AML-193 (cell line): Measurements from ENCODE around the gene SLC19A1.
"Not testable (repeated sequence)": the region's sequence is repeated elsewhere in the genome, so short reads cannot be mapped to it uniquely, and the experiment has no call there.

Experiments
- DNase-seq, 2 experiments: peaks; one replicate each; lab custom pipeline; 2025; lab: John Stamatoyannopoulos, UW

The SLC19A1 gene

DNA sequence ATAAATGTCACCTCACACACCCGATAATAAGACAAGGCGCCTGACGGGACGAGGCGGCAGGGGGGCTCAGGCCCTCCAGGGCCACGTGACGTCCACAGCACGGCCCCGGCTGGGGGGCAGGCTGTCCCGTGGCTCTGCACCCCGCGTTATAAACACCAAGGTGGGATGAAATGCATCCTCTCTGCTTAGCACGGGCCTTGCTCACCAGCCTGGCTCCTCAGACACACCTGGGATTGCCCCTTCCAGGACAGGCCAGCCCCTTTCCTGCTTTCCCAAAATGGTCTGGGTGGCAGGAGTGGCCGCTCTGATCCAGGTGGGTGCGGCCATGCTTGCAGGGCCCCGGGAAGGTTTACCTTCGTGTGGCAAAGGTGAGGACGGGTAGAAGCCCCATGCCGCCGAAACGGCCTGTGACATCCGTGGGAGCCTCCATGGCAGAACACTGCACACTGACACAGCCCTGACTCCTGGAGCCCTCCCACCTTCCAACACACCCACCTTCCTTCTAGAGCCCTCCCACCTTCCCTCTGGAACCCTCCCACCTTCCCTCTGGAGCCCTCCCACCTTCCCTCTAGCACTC lies 35.9 kb downstream of the SLC19A1 start:
- no peak for DNase-seq

DNA sequence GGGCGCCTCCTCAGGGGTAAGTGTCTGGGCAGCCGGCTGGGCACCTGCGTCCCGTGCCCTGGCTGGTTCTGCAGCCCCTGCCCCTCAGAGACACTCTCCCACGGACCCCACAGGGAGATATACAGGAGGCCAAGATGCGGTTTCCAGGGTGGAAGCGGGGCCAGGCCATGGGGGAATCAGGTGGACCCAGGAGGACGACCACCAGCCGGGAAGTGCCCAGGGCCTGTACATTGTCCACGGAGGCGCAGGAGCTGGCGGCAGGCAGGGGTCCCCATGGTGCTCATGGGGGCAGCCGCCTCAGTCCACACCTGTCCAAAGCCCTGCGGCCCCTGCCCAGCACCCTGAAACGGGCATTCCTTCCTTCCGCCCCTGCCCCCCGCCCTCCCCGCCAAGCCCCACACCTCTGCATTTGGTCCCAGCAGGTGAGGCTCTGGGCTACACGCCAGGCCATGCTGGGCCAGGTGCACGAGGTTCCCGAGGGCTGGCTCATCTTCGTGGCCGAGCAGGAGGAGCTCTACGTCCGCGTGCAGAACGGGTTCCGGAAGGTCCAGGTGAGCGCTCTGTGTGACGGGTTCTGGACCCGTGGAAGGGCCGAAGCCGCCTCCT lies 36.7 kb downstream of the SLC19A1 start:
- no peak for DNase-seq

DNA sequence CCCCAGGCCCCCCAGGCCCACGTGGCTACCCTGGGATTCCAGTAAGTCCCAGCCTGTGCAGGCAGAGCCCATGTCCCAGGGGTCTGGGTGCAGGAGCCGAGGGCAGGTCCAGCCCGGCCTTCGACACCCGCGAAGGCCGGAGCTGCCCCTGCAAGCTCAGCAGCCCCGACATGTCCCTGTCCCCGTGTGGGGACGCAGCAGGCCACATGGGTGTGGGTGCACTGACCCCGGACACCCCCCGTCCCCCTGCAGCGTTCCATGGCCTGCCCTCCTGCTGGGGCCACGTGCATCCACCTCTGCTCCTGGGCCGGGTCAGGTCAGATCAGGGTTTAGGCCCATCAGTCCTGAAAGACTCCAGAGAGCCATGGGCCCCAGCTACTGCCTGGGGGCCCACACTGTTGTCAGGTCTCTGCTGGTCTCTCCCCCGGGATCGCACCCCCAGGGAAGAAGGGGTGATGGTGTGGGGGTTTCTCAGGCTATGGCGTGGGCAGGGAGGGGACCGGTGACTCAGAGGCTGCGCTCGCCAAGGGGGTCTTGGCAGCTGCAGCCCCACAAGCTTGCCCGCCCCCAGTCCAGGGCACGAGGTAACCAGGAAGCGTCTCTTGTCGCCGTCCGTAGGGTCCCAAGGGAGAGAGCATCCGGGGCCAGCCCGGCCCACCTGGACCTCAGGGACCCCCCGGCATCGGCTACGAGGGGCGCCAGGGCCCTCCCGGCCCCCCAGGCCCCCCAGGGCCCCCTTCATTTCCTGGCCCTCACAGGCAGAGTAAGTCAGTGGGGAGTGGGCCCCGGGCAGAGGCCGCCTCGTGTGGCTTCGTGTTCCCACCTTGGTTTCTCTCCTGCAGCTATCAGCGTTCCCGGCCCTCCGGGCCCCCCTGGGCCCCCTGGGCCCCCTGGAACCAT lies 37.5 kb downstream of the SLC19A1 start:
- DNase-seq, result no peak

GRCh38 chr21:45504021-45504515 lies 38.2 kb downstream of the SLC19A1 start:
- no peak for DNase-seq

- not testable (repeated sequence) for DNase-seq
Measured at GRCh38 chr21:45503226-45503625, 39.0 kb downstream of the SLC19A1 start.

DNA sequence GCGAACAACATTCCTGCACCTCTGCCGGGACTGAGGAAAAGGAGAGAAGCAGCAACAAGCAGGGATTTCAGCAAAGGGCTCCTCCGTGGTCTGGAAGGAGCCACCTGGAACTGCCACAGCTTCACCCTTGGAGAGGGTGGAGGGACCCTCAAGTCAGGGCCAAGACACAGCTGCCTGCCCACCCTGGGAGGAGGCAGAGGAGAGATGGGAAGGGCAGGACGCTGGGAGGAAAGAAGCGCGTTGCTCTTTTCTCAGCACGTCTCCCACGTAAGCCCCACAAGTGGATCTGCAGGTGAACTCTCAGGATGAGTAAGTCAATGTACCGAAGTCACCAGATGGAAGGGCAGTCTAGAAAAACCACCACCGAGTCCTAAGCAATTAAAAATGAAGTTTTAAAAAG lies 39.6 kb downstream of the SLC19A1 start:
- no peak for DNase-seq

DNA sequence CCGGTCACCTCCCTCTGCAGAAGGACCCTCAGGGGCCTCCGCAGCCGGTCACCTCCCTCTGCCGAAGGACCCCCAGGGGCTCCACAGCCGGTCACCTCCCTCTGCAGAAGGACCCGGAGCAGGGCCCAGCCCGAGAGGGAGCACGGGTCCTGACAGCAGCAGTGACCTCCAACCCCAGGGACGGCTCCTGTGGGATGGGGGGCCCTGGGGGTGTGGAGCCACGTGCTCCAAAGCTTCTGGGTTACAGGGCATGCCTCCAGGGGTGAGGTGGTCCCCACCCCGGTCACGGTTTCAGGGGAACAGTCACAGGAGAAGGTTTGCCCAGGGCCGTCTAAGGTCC lies 40.3 kb downstream of the SLC19A1 start:
- DNase-seq, result no peak

DNA sequence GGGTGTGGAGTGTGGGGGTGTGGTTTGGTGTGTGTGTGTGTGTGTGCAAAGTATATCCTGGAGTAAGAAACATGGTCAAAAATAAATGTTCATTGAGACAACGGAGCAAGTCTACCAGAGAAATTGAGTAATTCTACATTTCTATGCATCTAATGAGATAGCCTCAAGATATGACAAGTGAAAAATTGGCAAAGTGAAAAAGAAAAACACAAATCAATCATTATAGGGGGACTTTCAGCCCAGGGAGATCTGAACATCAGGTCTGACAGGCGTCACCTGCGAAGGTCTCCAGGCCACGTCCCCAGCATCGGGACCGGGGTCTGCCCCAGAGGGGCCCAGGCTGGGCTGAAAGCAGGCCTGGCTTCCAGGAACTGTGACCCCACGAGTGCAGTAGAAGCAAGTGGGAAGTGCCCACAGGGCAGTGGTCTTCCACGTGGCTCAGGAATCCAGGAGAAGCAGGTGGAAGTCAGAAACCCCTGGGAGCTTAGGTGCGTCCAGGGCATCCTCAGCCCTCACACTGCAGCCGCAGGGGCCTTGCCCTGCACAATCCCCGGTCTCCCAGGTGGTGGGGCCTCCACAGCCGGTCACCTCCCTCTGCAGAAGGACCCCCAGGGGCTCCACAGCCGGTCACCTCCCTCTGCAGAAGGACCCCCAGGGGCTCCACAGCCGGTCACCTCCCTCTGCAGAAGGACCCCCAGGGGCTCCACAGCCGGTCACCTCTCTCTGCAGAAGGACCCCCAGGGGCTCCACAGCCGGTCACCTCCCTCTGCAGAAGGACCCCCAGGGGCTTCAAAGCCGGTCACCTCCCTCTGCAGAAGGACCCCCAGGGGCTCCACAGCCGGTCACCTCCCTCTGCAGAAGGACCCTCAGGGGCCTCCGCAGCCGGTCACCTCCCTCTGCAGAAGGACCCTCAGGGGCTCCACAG lies 40.9 kb downstream of the SLC19A1 start:
- DNase-seq, result not testable (repeated sequence)

- no peak for DNase-seq
Measured at GRCh38 chr21:45499970-45500577, 42.2 kb downstream of the SLC19A1 start.

- DNase-seq, result no peak
Measured at GRCh38 chr21:45499201-45499750, 43.0 kb downstream of the SLC19A1 start.

DNA sequence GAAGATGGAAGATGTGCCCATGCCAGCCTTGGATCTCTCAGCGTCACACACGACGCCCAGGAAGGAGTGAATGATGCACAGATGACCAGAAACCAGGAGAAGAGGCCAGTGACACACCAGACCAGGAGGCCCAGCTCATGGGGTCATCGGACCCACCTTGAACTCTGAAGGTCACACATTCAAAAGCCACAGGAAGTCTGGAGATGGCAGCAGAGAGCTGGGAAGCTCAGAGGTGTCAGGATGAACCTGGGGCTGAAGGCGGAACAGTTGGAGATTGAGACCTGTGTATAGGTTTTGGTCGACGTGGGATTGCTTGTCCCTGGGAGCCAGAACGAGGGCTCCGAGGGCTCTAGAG lies 43.6 kb downstream of the SLC19A1 start:
- DNase-seq, result no peak

DNA sequence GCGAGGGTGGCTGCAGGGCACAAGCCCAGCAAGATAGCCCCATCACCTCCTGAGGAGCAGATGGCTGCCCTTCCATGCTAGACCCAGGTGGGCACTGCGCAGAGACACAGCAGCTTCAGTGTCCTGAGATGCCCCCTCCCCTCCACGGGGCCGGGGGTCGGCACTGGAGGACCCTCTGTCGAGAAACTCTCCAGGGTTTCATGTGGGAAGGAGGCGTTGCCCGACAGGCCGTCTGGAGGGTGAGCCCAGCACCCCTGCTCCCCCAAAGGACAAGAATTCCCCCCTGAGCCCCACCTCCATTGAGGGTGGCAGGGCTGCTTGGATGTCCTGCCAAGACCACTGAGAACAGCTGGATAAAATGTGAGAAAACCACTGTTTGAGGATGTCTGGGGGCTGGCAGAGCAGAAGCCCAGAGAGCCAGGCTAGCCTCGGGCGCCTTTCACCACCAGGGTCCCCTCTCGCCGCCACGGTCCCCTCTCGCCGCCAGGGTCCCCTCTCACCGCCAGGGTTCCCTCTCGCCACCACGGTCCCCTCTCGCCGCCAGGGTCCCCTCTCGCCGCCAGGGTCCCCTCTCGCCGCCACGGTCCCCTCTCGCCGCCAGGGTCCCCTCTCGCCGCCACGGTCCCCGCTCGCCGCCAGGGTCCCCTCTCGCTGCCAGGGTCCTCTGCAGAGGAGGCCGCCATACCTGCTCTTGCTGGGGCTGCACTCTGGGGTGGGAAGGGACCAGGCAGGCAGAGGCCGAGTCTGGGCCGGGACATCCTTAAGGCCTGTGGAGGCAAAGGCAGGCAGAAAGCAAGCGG lies 44.2 kb downstream of the SLC19A1 start:
- no peak for DNase-seq

GRCh38 chr21:45496968-45497845 lies 45.0 kb downstream of the SLC19A1 start:
- DNase-seq, result no peak

DNA sequence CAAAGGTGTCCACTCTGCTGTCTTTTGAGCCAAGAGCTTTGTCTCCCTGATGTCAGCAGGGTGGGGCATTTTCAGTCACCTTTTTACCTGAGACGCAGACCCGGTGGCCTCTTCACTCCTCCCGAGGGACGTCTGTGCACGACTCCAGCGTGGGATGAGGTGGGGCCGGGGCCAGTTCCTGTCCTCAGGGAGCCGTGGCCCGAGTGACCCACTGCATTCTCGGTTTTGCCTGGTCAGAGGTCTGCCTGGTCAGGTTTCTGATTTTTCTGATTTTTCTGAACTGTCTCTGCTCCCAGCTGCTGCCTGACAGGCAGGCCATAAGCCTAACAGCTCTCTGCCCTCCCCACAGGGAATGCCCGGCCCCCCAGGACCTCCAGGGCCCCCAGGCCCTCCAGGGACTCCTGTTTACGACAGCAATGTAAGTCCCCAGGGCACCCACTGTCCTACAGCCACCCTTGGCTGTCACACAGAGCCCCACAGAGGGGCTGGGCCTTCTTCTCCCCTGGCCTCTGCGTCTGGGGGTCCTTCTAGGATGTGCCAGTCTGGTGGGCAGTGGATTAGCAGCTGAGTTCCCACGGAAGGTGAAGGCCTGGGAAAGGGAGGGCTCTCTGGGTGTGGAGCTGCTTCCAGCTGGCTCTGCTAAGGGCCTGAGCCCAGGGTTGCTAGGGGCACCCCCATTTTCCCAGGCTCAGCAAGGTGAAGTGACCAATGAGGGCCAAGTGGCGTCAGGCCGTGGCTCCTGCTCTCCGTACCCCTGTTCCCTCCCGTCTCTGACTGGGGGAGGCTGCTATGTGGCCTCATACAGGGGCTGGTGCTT lies 45.9 kb downstream of the SLC19A1 start:
- no peak for DNase-seq

DNA sequence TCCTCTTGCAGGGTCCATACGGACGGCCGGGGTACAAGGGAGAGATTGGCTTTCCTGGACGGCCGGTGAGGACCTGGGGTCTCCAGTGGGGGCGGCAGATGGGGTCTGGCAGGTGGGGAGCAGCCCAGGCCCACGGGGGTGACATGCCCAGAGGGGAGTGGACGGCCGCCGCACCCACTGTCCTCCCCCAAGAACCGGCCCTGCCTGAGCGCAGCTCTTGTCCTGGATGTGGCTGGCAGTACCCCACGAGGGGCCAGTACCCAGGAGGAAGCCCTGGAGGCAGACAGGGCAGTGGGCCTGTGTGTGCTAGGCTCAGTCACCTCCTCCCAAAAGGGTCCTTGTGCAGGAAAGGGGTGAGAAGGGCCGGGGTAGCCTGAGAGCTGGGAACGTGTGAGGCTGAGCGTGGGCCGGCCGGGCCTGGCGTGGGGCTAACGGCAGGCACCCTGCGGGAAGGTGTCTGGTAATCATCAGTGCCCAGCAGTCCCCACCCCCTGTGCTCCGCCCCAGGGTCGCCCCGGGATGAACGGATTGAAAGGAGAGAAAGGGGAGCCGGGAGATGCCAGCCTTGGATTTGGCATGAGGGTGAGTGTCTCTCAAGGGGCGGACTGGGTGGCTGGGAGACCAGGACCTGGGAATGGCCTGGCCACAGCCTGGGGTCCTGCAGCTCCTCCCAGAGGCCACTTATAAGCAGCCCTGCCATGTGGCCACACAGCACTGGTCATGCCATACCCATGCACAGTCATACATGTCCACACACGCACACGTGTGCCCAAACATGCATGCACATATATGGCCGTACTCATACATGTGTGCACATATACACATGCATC lies 47.2 kb downstream of the SLC19A1 start:
- DNase-seq, result no peak

GRCh38 chr21:45494135-45494850 lies 47.9 kb downstream of the SLC19A1 start:
- no peak for DNase-seq

DNA sequence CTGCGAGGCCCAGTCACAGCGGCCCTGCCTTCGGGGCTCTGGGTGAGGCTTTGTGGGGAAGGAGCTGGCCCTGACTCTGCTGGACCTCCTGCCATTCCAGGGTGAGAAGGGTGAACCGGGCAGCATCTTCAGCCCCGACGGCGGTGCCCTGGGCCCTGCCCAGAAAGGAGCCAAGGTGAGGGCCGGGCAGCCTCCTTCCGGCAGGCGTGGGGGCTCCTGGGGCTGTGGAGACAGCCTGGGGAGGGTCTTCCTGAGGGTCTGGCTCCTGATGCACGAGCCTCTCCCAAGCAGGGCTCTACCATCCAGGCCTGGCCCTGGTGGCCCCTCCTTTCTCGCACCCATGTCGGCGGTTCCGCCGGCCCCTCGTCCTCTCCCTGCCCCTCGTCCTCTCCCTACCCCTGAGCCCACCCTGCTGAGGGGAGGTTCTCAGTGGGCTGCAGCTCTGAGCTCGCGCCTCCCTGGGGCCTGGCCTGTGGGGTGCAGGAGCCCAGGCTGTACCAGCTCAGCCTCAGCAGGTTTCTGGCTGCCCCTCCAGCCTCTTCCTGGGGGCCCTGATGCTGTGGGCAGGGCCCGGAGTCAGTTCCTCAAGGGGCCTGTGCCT lies 48.7 kb downstream of the SLC19A1 start:
- DNase-seq, result no peak
